Left lung (tissue), 10 donors: ENCODE results near the gene MAB21L1. TPM values are rescaled to one million over a fixed set of nuclear protein-coding genes. Genes with fewer than 3 reads are reported as not detected.

Experiments
- ATAC-seq: fragments of 200-7000 bp; cut with Tn5 transposase; one replicate; pipeline ENCODE4 v1.9.1; 2020; ENCODE audit warnings: moderate library complexity
- DNase-seq, 4 donors: peaks; one replicate each; pipeline ENCODE4 v3.0.0-alpha.2; 2013 to 2020
- H3K27ac ChIP-seq, 2 donors: fragments of 200-600 bp; sonication (generic) in 1 of 2; one replicate each; pipeline versions ENCODE4 v1.5.0 to v1.8.0; 2020 to 2021
- H3K27me3 ChIP-seq, 2 donors: fragments of 200-600 bp; sonication (generic) in 1 of 2; one replicate each; pipeline versions ENCODE4 v1.5.0 to v1.8.0; 2020 to 2021
- H3K36me3 ChIP-seq, 2 donors: fragments of 200-600 bp; sonication (generic) in 1 of 2; one replicate each; pipeline versions ENCODE4 v1.5.0 to v1.8.0; 2020 to 2021
- H3K4me1 ChIP-seq, 2 donors: fragments of 200-600 bp; one replicate each; pipeline ENCODE4 v1.8.0; 2021
- H3K4me3 ChIP-seq, 2 donors: fragments of 200-600 bp; sonication (generic) in 1 of 2; one replicate each; pipeline versions ENCODE4 v1.5.0 to v1.8.0; 2020 to 2021; ENCODE audit warnings: mild to moderate bottlenecking in 1 of 2
- H3K9me3 ChIP-seq, 2 donors: fragments of 200-600 bp; sonication (generic) in 1 of 2; one replicate each; pipeline versions ENCODE4 v1.5.0 to v1.8.0; 2020 to 2021
- intact Hi-C, 2 donors: fragments of 100-400 bp; cut with DNase I; formaldehyde crosslinking; loops; one replicate each; pipeline versions ENCODE4 v1.11.2 to v1.14.2; 2022
- polyA plus RNA-seq, 6 donors: library from polyadenylated mRNA; unstranded; fragments of 120-200 nt; gene quantifications; one replicate each; pipeline ENCODE4 v1.2.1, GENCODE V29; 2013; ENCODE audit not compliant: insufficient read length in 6 of 6
- total RNA-seq, 2 donors: library from RNA; stranded (reverse); fragmentation: NEBNext Ultra II Directional; extraction: Animal tissue kit (Norgen Biotek cat#: 25700); gene quantifications; one replicate each; pipeline ENCODE4 v1.2.1, GENCODE V29; 2021
- TF ChIP-seq, protein P1 (sequence below), 2 donors: fragments of 200-600 bp; sonication (generic) in 1 of 2; IDR thresholded peaks; one replicate each; pipeline versions ENCODE4 v1.5.0 to v1.8.0; 2021; ENCODE audit warnings: antibody characterized with exemption in 2 of 2
- donor health status: DM: no; HTN: yes; CAD: no.
- donor health status: DM: no; HTN: no; CAD: no.

MAB21L1 gene
- total and polyA plus RNA-seq, 8 donors: 0.04 to 0.12 (median 0.07) TPM; not detected in 2

DNA sequence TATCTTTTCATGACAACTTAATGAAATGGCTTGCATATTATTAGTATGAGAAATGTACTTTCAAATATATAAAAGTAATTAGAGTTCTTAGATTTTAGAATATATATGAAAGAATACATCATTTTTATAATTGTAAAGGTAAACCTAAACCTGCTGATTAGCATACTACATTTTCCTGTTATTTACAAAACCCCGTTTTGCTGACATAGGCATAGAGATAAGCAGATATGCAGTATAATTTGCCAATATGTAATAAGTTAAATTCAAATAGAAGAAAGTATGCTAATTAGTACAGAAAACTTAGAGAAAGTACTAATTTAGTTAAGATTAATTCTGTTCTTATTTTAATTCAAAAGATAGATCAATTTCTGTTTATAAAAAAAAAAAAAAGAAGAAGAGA, 21.5 kb downstream of the MAB21L1 start:
- H3K36me3 ChIP-seq: no peaks in the 10 kb centered on the region
- no peak for ATAC-seq
- H3K4me3 ChIP-seq: no peak overlapping the region
- no peaks in the 10 kb centered on the region for H3K4me1 ChIP-seq
- no peak for DNase-seq
- no peaks in the 10 kb centered on the region for H3K27me3 ChIP-seq
- intact Hi-C loops: no loop called here
- H3K27ac ChIP-seq: no peak overlapping the region
- TF ChIP-seq, protein P1, sequence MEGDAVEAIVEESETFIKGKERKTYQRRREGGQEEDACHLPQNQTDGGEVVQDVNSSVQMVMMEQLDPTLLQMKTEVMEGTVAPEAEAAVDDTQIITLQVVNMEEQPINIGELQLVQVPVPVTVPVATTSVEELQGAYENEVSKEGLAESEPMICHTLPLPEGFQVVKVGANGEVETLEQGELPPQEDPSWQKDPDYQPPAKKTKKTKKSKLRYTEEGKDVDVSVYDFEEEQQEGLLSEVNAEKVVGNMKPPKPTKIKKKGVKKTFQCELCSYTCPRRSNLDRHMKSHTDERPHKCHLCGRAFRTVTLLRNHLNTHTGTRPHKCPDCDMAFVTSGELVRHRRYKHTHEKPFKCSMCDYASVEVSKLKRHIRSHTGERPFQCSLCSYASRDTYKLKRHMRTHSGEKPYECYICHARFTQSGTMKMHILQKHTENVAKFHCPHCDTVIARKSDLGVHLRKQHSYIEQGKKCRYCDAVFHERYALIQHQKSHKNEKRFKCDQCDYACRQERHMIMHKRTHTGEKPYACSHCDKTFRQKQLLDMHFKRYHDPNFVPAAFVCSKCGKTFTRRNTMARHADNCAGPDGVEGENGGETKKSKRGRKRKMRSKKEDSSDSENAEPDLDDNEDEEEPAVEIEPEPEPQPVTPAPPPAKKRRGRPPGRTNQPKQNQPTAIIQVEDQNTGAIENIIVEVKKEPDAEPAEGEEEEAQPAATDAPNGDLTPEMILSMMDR (IDR thresholded peaks at IDR 0.05): no peak
- no peaks in the 10 kb centered on the region for H3K9me3 ChIP-seq

DNA sequence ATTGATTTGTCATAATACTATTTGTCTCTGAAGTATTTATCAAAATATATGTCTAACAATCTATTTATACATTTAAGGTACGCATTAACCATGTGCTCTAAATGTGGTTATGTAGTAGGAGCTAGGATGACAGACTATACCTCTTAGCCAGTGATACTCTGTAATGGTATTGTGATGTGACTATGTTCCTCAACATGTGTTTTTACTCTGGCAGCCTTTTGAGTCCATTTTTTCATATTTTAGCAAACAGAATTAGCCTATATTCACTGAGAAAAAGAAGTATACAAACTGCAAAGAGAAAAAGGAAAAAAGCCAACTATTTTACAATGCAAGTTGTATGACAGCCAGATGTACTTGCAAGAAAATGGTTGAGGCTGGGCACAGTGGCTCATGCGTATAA, 26.7 kb downstream of the MAB21L1 start:
- H3K4me3 ChIP-seq: no peak overlapping the region
- no peaks in the 10 kb centered on the region for H3K36me3 ChIP-seq
- DNase-seq (no peak), ATAC-seq (no peak)
- H3K27ac ChIP-seq: no peak overlapping the region
- intact Hi-C loops: no loop called here
- no peaks in the 10 kb centered on the region for H3K4me1 ChIP-seq
- TF ChIP-seq, protein P1 (IDR thresholded peaks at IDR 0.05): no peak
- no peaks in the 10 kb centered on the region for H3K9me3 ChIP-seq
- no peaks in the 10 kb centered on the region for H3K27me3 ChIP-seq

DNA sequence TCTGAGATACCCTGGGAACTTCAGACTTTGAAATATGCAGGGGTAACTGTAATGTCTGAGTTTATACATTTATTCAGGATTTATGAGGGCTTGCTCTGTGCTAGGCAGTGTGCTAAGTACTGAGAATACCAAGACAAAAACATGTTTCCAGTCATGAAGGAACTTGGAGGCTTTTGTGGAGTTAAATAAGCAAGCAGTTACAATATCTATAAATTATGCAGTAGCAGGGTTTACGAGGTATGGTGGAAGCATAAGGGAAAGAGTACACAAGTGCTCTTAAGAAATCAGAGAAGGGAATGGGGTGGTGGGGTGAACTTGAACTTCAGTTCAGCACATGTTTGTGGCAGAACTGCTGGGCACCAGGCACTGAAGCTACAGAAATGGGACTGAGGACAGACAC, 28.0 kb downstream of the MAB21L1 start:
- no peak for ATAC-seq
- intact Hi-C loops: no loop called here
- H3K27ac ChIP-seq: no peak overlapping the region
- no peaks in the 10 kb centered on the region for H3K9me3 ChIP-seq
- TF ChIP-seq, protein P1 (IDR thresholded peaks at IDR 0.05): no peak
- no peaks in the 10 kb centered on the region for H3K27me3 ChIP-seq
- no peak overlapping the region for H3K4me3 ChIP-seq
- H3K4me1 ChIP-seq: no peaks in the 10 kb centered on the region
- no peaks in the 10 kb centered on the region for H3K36me3 ChIP-seq
- DNase-seq: no peak
